Pancreas (tissue), 10 donors: ENCODE measurements around the gene ASRGL1. TPM values are rescaled to one million over a fixed set of nuclear protein-coding genes. Genes with fewer than 3 reads are reported as not detected.
A peak's percentile ranks its signal among the peaks of the same experiment; 100 is the strongest.

Source experiments
- ATAC-seq, 4 donors: fragments of 200-7000 bp; cut with Tn5 transposase; one replicate each; pipeline versions ENCODE4 v1.8.0 to v1.9.1; 2020; ENCODE audit warnings: mild to moderate bottlenecking in 4 of 4, moderate library complexity in 4 of 4
- DNase-seq, 6 donors: peaks; one replicate each; pipeline ENCODE4 v3.0.0-alpha.2; 2020
- FAIRE-seq: peaks from 2 replicates; lab custom pipeline; 2012; peaks lifted over from hg19 to GRCh38; lab: Jason Lieb, UNC
- H3K27ac ChIP-seq, 4 donors: fragments of 200-600 bp; sonication (generic); 1 replicate in 3 of 4; 2 replicates in 1 of 4; pipeline versions ENCODE4 v1.5.0 to v1.8.0; 2020
- H3K27me3 ChIP-seq, 4 donors: fragments of 200-600 bp; one replicate each; pipeline ENCODE4 v1.8.0; 2021
- H3K36me3 ChIP-seq, 3 donors: fragments of 200-600 bp; sonication (generic) in 1 of 3; one replicate each; pipeline versions ENCODE4 v1.5.0 to v1.8.0; 2020 to 2021
- H3K4me1 ChIP-seq, 3 donors: fragments of 200-600 bp; one replicate each; pipeline ENCODE4 v1.8.0; 2021
- H3K4me3 ChIP-seq, 4 donors: fragments of 200-600 bp; sonication (generic) in 2 of 4; one replicate each; pipeline versions ENCODE4 v1.5.0 to v1.8.0; 2020 to 2021
- H3K9me3 ChIP-seq, 4 donors: fragments of 200-600 bp; one replicate each; pipeline ENCODE4 v1.8.0; 2021
- CTCF ChIP-seq, 4 donors: fragments of 200-600 bp; sonication (generic) in 3 of 4; IDR thresholded peaks; one replicate each; pipeline versions ENCODE4 v1.5.0 to v1.8.0; 2021; ENCODE audit warnings: antibody characterized with exemption in 4 of 4
- WGBS, 2 donors: extraction: QIAGEN DNeasy Blood & Tissue Kit; methylation state at CpG; one replicate each; pipeline ENCODE4 v1.1.7; 2013; 5-methylcytosine and 5-hydroxymethylcytosine counted together
- intact Hi-C, 3 donors: fragments of 100-400 bp; cut with DNase I; formaldehyde crosslinking; loops; one replicate each; pipeline versions ENCODE4 v1.11.1 to v1.14.2; 2022
- polyA plus RNA-seq, 2 donors: library from polyadenylated mRNA; stranded (reverse); fragments of 200-250 nt; gene quantifications; one replicate each; pipeline ENCODE4 v1.2.3, GENCODE V29; 2013
- total RNA-seq, 6 donors: library from RNA; stranded (reverse); fragmentation: NEBNext Ultra II Directional in 4 of 6; extraction: Animal tissue kit (Norgen Biotek cat#: 25700) in 4 of 6; gene quantifications; one replicate each; pipeline versions ENCODE4 v1.2.1 to v1.2.4, GENCODE V29; 2021 to 2023
- donor health status: healthy with polysubstance abuse.
- donor health status: DM: no; HTN: no; CAD: no; lungs with moderate emphysema.
- donor health status: DM: no; HTN: no; CAD: no.
- donor health status: control.
- donor health status: control.
- donor health status: Bipolar disorder and iron deficiency.
- donor health status: DM: yes; HTN: yes; CAD: no.
- donor health status: DM: no; HTN: no; CAD: no.
- donor health status: DM: no; HTN: no; CAD: no.
- donor health status: DM: yes; HTN: yes; CAD: no.

The ASRGL1 gene
- total and polyA plus RNA-seq, 8 donors: 8.1 to 26.5 (median 12.4) TPM

GRCh38 chr11:62413060-62413696, 75.9 kb downstream of the ASRGL1 start:
- 73 to 89% methylated on average over 8 of the region's 8 CpGs for WGBS, 2 donors
- no peak for ATAC-seq

GRCh38 chr11:62416596-62416995, 79.3 kb downstream of the ASRGL1 start:
- Histone ChIP-seq H3K9me3 (no peaks in the 10 kb centered on the region), H3K27me3 (no peaks in the 10 kb centered on the region), H3K27ac (no peak overlapping the region), H3K4me3 (no peak overlapping the region), H3K36me3 (no peaks in the 10 kb centered on the region), H3K4me1 (no peaks in the 10 kb centered on the region)
- WGBS, 2 donors: 77 to 80% methylated on average over 12 of the region's 12 CpGs
- intact Hi-C loops: no loop called here
- no peak for TF ChIP-seq CTCF (IDR thresholded peaks at IDR 0.05)
- ATAC-seq (no peak), DNase-seq (peak in 1 of 6 donors; percentile 13), FAIRE-seq (no peak)

More at GRCh38 chr11:62413060-62413696, 75.9 kb downstream of the ASRGL1 start:
- no peak overlapping the region for H3K4me3 ChIP-seq
- DNase-seq (no peak), FAIRE-seq (no peak)
- no peak for TF ChIP-seq CTCF (IDR thresholded peaks at IDR 0.05)
- no peaks in the 10 kb centered on the region for H3K36me3 ChIP-seq
- no peaks in the 10 kb centered on the region for H3K27me3 ChIP-seq
- H3K9me3 ChIP-seq: no peaks in the 10 kb centered on the region
- intact Hi-C loops: no loop called here
- H3K4me1 ChIP-seq: no peaks in the 10 kb centered on the region
- no peak overlapping the region for H3K27ac ChIP-seq

DNA sequence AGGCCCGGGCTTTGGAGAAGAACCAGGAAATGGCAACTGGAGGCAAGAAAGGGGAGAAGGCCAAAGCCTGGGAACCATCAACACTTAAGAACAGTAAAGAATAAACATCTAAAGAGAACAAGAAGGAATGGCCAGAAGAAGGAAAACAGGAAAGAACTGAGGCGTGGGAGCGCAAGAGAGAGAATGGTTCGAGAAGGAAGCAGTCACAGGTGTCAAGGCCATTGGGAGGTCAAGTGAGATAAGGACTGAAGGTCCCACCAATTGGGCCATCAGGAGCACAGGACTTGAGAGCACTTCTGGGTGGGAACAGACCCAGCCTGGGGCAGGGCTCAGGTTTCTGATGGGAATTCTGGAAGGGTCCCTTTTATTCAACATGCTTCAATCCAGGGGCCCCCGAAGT, 80.9 kb downstream of the ASRGL1 start:
- no peak for FAIRE-seq
- WGBS, 2 donors: 83 to 85% methylated on average over 5 of the region's 5 CpGs
- DNase-seq: peak in 1 of 6 donors; percentile 4
- Histone ChIP-seq H3K27me3 (no peaks in the 10 kb centered on the region), H3K9me3 (no peaks in the 10 kb centered on the region), H3K4me1 (no peaks in the 10 kb centered on the region), H3K27ac (no peak overlapping the region), H3K4me3 (no peak overlapping the region), H3K36me3 (no peaks in the 10 kb centered on the region)
- ATAC-seq: no peak
- no peak for TF ChIP-seq CTCF (IDR thresholded peaks at IDR 0.05)
- intact Hi-C loops: no loop called here

GRCh38 chr11:62418733-62419132, 81.5 kb downstream of the ASRGL1 start, which contains the start of gene SCGB1A1:
SCGB1A1 (plus strand) TSS chr11:62419033; CDS start chr11:62419096, 63 bp downstream.
- Histone ChIP-seq H3K4me3 (no peak within 1 kb of the TSS), H3K27me3 (no peaks in the 10 kb centered on the region), H3K4me1 (no peaks in the 10 kb centered on the region), H3K36me3 (no peaks in the 10 kb centered on the region), H3K27ac (no peak within 1 kb of the TSS), H3K9me3 (no peaks in the 10 kb centered on the region)
- WGBS, 2 donors: 69 to 75% methylated on average over 4 of the region's 4 CpGs
- peak in 1 of 6 donors; percentile 13 for DNase-seq
- ATAC-seq: no peak
- intact Hi-C loops: no loop called here
- no peak for TF ChIP-seq CTCF (IDR thresholded peaks at IDR 0.05)
- FAIRE-seq: no peak

GRCh38 chr11:62419314-62419929, 82.2 kb downstream of the ASRGL1 start:
- no peak for TF ChIP-seq CTCF (IDR thresholded peaks at IDR 0.05)
- H3K4me1 ChIP-seq: no peaks in the 10 kb centered on the region
- ATAC-seq: no peak
- no peaks in the 10 kb centered on the region for H3K36me3 ChIP-seq
- no peak for FAIRE-seq
- no peaks in the 10 kb centered on the region for H3K27me3 ChIP-seq
- WGBS, 2 donors: 52 to 55% methylated on average over 5 of the region's 5 CpGs
- no peaks in the 10 kb centered on the region for H3K9me3 ChIP-seq
- no peak overlapping the region for H3K27ac ChIP-seq
- H3K4me3 ChIP-seq: no peak overlapping the region
- intact Hi-C loops: no loop called here
- peak in 1 of 6 donors; percentile 1 for DNase-seq
